ENCODE results near the gene PDCD1. TPM values are rescaled to one million over a fixed set of nuclear protein-coding genes. Genes with fewer than 3 reads are reported as not detected.
A peak's percentile ranks its signal among the peaks of the same experiment; 100 is the strongest.

Gene PDCD1
- polyA plus RNA-seq, 1 donor (not counting 4 experiments of a cell fraction or from before 2014, with no cell fraction given) = not detected

GRCh38 chr2:241879326-241879725 lies 20.6 kb upstream of the PDCD1 start:
- H3K27me3 ChIP-seq (ENCODE audit: control insufficient read depth, extremely low read depth, insufficient read depth, low read length) = no peaks in the 10 kb centered on the region
- DNase-seq (ENCODE audit: low read depth, low spot score) (no peak), FAIRE-seq (no peak)
- no peak overlapping the region for H3K4me2 ChIP-seq (ENCODE audit: control insufficient read depth, extremely low read depth, insufficient read depth, low read depth, low read length)
- no peak overlapping the region for H3K9ac ChIP-seq (ENCODE audit: control insufficient read depth, extremely low read depth, insufficient read depth, low read length)
- peaks cover 11% of the 10 kb centered on the region for H3K4me1 ChIP-seq (ENCODE audit: control insufficient read depth, extremely low read depth, insufficient read depth, low read length)
- TF ChIP-seq EZH2 (IDR thresholded peaks at IDR 0.05; ENCODE audit: low read length) (no peak), CTCF (optimal IDR thresholded peaks at IDR 0.05 in 1 of 3, IDR thresholded peaks at IDR 0.05 in 1 of 3, conservative IDR thresholded peaks at IDR 0.05 in 1 of 3; ENCODE audit: extremely low read depth in 1 of 3, insufficient read depth in 2 of 3, low read length in 3 of 3) (no peak)
- H3K27ac ChIP-seq (ENCODE audit: control insufficient read depth, insufficient read depth, low read length) = no peak overlapping the region
- no peak overlapping the region for H2AFZ ChIP-seq (ENCODE audit: control insufficient read depth, low read length)
- H4K20me1 ChIP-seq (ENCODE audit: control insufficient read depth, extremely low read depth, insufficient read depth, low read length) = no peaks in the 10 kb centered on the region
- H3K9me1 ChIP-seq (ENCODE audit: control insufficient read depth, extremely low read depth, insufficient read depth, low read length) = no peaks in the 10 kb centered on the region
- H3K79me2 ChIP-seq (ENCODE audit: control insufficient read depth, insufficient read depth, low read length) = no peaks in the 10 kb centered on the region
- dilution Hi-C loops (cut with MboI; ENCODE audit: extremely low pct_ligation_motif_present, low sequenced_read_pairs) = no loop called here
- H3K4me3 ChIP-seq (ENCODE audit: control insufficient read depth in 2 of 3, extremely low read depth in 1 of 3, insufficient read depth in 2 of 3, low read depth in 1 of 3, low read length in 3 of 3) = no peak overlapping the region
- no peaks in the 10 kb centered on the region for H3K36me3 ChIP-seq (ENCODE audit: control insufficient read depth in 2 of 2, extremely low read depth in 1 of 2, insufficient read depth in 2 of 2, low read length in 2 of 2)
- no peaks in the 10 kb centered on the region for H3K9me3 ChIP-seq (ENCODE audit: control insufficient read depth, low read depth, low read length)

GRCh38 chr2:241877989-241878970 lies 19.6 kb upstream of the PDCD1 start:
- TF ChIP-seq EZH2 (IDR thresholded peaks at IDR 0.05; ENCODE audit: low read length) = no peak
- peak; percentile 49 to 87 (median 80) for TF ChIP-seq CTCF (optimal IDR thresholded peaks at IDR 0.05 in 1 of 3, IDR thresholded peaks at IDR 0.05 in 1 of 3, conservative IDR thresholded peaks at IDR 0.05 in 1 of 3; ENCODE audit: extremely low read depth in 1 of 3, insufficient read depth in 2 of 3, low read length in 3 of 3)
- no peak overlapping the region for H3K4me2 ChIP-seq (ENCODE audit: control insufficient read depth, extremely low read depth, insufficient read depth, low read depth, low read length)
- no peaks in the 10 kb centered on the region for H4K20me1 ChIP-seq (ENCODE audit: control insufficient read depth, extremely low read depth, insufficient read depth, low read length)
- no peak overlapping the region for H3K9ac ChIP-seq (ENCODE audit: control insufficient read depth, extremely low read depth, insufficient read depth, low read length)
- no peaks in the 10 kb centered on the region for H3K79me2 ChIP-seq (ENCODE audit: control insufficient read depth, insufficient read depth, low read length)
- dilution Hi-C loops (cut with MboI; ENCODE audit: extremely low pct_ligation_motif_present, low sequenced_read_pairs) = no loop called here
- H3K27ac ChIP-seq (ENCODE audit: control insufficient read depth, insufficient read depth, low read length) = no peak overlapping the region
- no peaks in the 10 kb centered on the region for H3K27me3 ChIP-seq (ENCODE audit: control insufficient read depth, extremely low read depth, insufficient read depth, low read length)
- no peak overlapping the region for H3K4me3 ChIP-seq (ENCODE audit: control insufficient read depth in 2 of 3, extremely low read depth in 1 of 3, insufficient read depth in 2 of 3, low read depth in 1 of 3, low read length in 3 of 3)
- H3K4me1 ChIP-seq (ENCODE audit: control insufficient read depth, extremely low read depth, insufficient read depth, low read length) = peaks cover 11% of the 10 kb centered on the region
- H2AFZ ChIP-seq (ENCODE audit: control insufficient read depth, low read length) = no peak overlapping the region
- FAIRE-seq = no peak
- H3K9me3 ChIP-seq (ENCODE audit: control insufficient read depth, low read depth, low read length) = no peaks in the 10 kb centered on the region
- no peaks in the 10 kb centered on the region for H3K36me3 ChIP-seq (ENCODE audit: control insufficient read depth in 2 of 2, extremely low read depth in 1 of 2, insufficient read depth in 2 of 2, low read length in 2 of 2)
- DNase-seq (ENCODE audit: low read depth, low spot score) = no peak
- no peaks in the 10 kb centered on the region for H3K9me1 ChIP-seq (ENCODE audit: control insufficient read depth, extremely low read depth, insufficient read depth, low read length)

Data from keratinocyte (primary cell).